Stimulated activated naive CD8-positive, alpha-beta T cell treated with anti-CD3 and anti-CD28 coated beads, Interleukin-15, amount 100 ng/mL, for 72 hours (primary cell): Measurements from ENCODE around the gene GOLPH3L.
A peak's percentile ranks its signal among the peaks of the same experiment; 100 is the strongest.
"Not testable (repeated sequence)": the region's sequence is repeated elsewhere in the genome, so short reads cannot be mapped to it uniquely, and the experiment has no call there.

Experiments
- ATAC-seq: fragments of 150-1000 bp; cut with Tn5 transposase; 2 replicates; pipeline ENCODE4 v1.10.0; 2021; ENCODE audit warnings: mild to moderate bottlenecking, moderate library complexity
- DNase-seq, 2 donors: peaks; one replicate each; pipeline ENCODE4 v3.0.0; 2021 to 2022
- H3K27ac Mint-ChIP-seq, 2 donors: one replicate each; pipeline ENCODE4 v1.8.0; 2022; ENCODE audit warnings: mild to moderate bottlenecking in 2 of 2, mixed read lengths in 2 of 2, moderate library complexity in 2 of 2
- H3K27me3 Mint-ChIP-seq: one replicate; pipeline ENCODE4 v1.8.0; 2022; ENCODE audit warnings: mixed read lengths
- H3K4me1 Mint-ChIP-seq: one replicate; pipeline ENCODE4 v1.8.0; 2022; ENCODE audit warnings: mild to moderate bottlenecking, mixed read lengths
- H3K4me3 Mint-ChIP-seq, 2 donors: one replicate each; pipeline ENCODE4 v1.8.0; 2022; ENCODE audit warnings: mild to moderate bottlenecking in 2 of 2, mixed read lengths in 2 of 2, moderate library complexity in 1 of 2
- H3K9me3 Mint-ChIP-seq, 2 donors: one replicate each; pipeline ENCODE4 v1.8.0; 2022; ENCODE audit warnings: mixed read lengths in 2 of 2

Gene GOLPH3L

DNA sequence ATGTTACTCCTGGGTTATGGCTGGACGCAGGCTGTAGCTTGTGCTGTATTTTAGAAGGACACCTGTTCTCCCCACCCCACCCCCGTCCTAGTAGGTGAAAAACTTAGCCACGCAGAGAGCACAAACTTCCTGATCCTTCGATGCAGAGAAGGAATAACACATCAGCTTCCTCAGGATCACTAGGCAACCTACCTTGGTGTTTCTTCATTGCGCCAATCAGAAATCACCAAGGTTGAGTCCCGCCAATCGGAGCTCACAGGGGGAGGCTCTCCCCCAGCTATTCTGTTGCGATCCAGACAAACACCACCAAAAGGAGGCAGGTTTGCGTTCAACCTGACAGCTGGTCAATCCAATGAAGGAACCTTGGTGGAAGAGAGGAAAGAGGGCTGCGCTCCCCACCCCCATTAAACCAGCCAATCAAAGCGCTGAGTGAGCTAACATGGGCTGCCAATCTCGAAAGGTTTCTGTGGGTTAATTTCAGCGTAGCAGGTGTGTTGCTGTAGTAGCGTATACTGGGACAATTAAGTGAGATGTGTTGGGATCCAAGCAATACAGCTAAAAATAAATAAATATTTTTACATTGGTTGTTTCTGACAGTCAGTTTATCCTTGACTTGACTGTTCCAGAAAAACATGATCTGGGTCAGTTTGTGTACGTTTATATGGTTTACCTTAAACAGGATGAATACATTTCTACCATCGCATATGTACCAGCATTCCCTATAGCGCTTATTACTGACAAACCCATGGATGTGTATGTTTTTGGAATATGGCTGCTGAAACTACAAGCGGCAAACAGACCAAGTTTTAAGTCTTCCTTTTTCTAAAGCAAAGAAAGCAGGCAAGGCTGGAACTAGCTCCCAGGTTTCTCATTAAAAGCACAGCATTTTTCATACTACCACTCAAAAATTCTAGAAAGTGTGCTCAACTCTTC is at the start of gene GOLPH3L:
Gene GOLPH3L (minus strand): TSS at position 160 of the 933 bp plus-strand sequence. CDS start 2,316 bp downstream, outside the sequence.
- Mint-ChIP-seq H3K27ac (peak within 1 kb of the TSS; percentile 90 to 98), H3K4me1 (peaks cover 27% of the 10 kb centered on the region), H3K27me3 (peaks cover 12% of the 10 kb centered on the region), H3K9me3 (no peaks in the 10 kb centered on the region), H3K4me3 (peak within 1 kb of the TSS; percentile 84 to 99)
- DNase-seq, result peak; percentile 87 to 94
- peak; percentile 100 for ATAC-seq

DNA sequence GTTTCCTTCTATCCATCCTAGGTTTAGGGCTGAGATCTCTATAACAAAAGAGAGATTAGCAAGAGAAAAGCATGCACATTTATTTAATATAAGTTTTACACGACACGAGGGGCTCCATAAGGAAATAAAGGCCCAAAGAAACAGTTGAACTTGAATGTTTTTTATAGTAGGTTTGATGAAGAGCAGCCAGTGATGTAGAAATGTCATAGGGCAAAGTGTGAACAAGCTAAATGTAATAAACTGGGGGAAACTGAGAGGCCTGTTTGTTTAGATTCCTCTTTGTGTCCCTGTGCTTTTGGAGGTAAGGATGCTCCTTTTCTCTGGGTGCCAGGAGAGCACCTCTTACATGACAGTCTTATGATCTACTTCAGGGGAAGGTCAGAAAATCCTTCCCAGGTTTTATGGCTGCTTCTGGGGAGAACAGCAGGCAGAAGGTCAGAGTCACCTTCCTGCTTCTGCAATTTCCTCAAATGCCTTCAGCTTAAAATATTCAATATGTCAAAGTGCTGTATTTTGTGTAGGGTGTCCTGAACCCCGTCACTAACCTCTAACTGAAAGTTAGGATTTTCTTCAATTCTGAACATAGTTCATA is 33.3 kb upstream of the GOLPH3L start:
- no peaks in the 10 kb centered on the region for H3K9me3 Mint-ChIP-seq
- peak overlapping the region in 1 of 2 donors; percentile 86 for H3K27ac Mint-ChIP-seq
- DNase-seq, result no peak

DNA sequence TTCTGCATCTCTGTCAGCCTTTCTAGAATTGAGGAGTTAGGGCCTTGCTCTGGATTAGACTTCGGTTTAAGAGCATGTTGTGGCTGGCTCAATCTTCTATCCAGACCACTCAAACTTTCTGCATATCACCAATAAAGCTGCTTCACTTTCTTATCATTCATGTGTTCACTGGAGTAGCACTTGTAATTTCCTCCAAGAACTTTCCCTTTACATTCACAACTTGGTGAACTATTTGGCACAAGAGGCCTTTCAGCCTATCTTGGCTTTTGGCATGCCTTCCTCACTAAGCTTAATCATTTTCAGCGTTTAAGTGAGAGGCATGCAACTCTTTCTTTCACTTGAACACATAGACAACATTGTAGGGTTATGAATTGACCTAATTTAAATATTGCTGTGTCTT is 27.4 kb upstream of the GOLPH3L start:
- no peaks in the 10 kb centered on the region for H3K27me3 Mint-ChIP-seq
- H3K9me3 Mint-ChIP-seq, result no peaks in the 10 kb centered on the region
- H3K4me1 Mint-ChIP-seq, result no peaks in the 10 kb centered on the region
- H3K4me3 Mint-ChIP-seq, result no peak overlapping the region
- no peak for DNase-seq
- ATAC-seq, result no peak
- H3K27ac Mint-ChIP-seq, result no peak overlapping the region

More for the DNA sequence above, 33.3 kb upstream of the GOLPH3L start:
- no peak for ATAC-seq
- H3K4me1 Mint-ChIP-seq, result no peaks in the 10 kb centered on the region
- no peak overlapping the region for H3K4me3 Mint-ChIP-seq
- H3K27me3 Mint-ChIP-seq, result no peaks in the 10 kb centered on the region

DNA sequence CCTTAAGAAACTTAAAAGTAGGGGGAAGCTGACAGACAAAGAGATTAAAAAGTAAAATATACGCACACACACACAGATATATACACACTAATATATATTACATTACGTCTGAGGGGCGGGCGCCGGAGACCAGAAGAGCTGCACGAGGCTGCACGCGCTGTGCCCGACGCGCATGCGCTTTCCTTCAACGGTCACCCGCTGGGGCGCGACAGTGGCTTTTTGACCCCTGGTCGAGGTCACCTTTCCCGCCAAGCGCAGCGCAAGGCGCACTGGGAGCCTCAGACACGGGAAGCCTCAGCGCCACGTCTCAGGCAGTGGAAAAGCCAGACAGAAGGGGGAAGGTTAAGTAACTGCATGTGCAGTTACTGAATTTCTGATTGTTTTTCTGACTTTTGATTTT is 23.7 kb upstream of the GOLPH3L start, which contains the start of gene HORMAD1:
Gene HORMAD1 (minus strand): TSS at position 193 of the 400 bp plus-strand sequence. CDS start 1,390 bp downstream, outside the sequence.
- Mint-ChIP-seq H3K27me3 (no peaks in the 10 kb centered on the region), H3K27ac (no peak within 1 kb of the TSS), H3K9me3 (no peaks in the 10 kb centered on the region), H3K4me1 (no peaks in the 10 kb centered on the region), H3K4me3 (no peak within 1 kb of the TSS)
- no peak for DNase-seq
- ATAC-seq, result no peak

DNA sequence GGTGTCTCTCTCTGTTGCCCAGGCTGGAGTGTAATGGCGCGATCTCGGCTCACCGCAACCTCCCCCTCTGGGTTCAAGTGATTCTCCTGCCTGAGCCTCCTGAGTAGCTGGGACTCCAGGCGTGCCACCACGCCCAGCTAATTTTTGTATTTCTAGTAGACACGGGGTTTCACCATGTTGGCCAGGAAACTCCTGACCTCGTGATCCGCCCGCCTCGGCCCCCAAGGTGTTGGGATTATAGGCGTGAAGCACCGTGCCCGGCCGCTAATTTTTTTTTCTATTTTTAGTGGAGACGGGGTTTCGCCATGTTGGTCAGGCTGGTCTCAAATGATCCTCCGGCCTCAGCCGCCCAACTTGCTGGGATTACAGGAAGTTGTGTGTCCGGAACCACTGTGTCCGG is 23.1 kb upstream of the GOLPH3L start:
- H3K4me3 Mint-ChIP-seq, result no peak overlapping the region
- H3K4me1 Mint-ChIP-seq, result no peaks in the 10 kb centered on the region
- no peak overlapping the region for H3K27ac Mint-ChIP-seq

DNA sequence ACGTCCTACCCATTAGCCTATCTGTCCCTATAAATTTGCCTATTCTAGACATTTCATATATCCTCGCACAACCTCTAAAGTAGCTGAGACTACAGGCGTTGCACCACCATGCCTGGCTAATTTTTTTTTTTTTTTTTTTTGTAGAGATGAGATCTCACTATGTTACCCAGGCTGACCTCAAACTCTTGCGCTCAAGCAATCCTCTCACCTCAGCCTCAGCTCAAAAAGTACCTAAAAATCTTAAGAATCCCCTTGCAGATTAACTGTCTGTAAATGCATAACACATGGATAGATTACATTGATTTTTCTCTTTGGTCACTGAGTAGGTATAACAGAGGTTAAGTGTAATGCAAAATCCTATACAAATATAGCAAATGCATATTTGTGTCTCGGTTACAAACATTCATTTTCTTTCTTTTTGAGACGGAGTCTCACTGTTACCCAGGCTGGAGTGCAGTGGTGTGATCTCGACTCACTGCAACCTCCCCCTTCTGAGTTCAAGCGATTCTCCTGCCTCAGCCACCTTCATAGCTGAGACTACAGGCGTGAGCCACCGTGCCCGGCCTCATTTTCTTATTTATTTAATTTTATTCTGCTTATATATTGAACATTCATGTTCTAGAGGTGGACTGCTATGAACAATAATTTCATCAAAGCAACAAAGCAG is 21.4 kb upstream of the GOLPH3L start:
- Mint-ChIP-seq H3K27me3 (no peaks in the 10 kb centered on the region), H3K9me3 (no peaks in the 10 kb centered on the region), H3K4me1 (no peaks in the 10 kb centered on the region), H3K4me3 (no peak overlapping the region), H3K27ac (no peak overlapping the region)
- ATAC-seq, result peak; percentile 31
- no peak for DNase-seq

More for the DNA sequence above, 23.1 kb upstream of the GOLPH3L start:
- no peaks in the 10 kb centered on the region for H3K9me3 Mint-ChIP-seq
- no peaks in the 10 kb centered on the region for H3K27me3 Mint-ChIP-seq
- DNase-seq (no peak), ATAC-seq (no peak)

DNA sequence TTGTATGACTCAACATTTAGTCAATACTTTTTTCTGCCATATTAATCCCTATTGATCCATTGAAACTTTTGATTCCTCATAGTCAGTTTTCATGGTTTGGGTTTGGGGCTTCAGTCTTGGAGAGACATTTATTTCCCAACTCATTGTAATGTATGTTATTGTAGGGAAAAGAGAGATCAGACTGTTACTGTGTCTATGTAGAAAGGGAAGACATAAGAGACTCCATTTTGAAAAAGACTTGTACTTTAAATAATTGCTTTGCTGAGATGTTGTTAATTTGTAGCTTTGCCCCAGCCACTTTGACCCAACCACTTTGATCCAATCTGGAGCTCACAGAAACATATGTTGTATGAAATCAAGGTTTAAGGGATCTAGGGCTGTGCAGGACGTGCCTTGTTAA is 12.1 kb upstream of the GOLPH3L start:
- not testable (repeated sequence) for H3K4me1 Mint-ChIP-seq, H3K4me3 Mint-ChIP-seq, H3K27ac Mint-ChIP-seq, H3K27me3 Mint-ChIP-seq, DNase-seq, H3K9me3 Mint-ChIP-seq, ATAC-seq

DNA sequence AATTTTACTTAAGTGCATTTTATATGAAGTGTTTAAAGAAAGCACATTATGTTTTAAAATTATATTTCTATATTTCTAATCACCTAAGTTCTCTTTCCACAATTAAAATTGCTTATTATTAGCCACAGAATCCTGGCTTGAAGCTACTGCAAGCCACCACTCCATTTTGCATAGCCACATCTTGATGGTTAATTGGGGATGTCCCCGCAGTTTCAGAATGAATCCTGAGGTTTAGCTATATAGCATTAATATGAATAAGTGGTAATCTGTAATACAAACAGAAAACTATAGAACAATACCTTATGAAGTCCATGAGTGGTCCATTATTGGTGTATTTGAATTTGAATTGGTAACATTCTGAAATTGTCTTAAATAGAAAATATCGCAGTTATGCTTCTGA is 11.6 kb upstream of the GOLPH3L start:
- Mint-ChIP-seq H3K4me1 (peaks cover 7% of the 10 kb centered on the region), H3K27me3 (peaks cover 8% of the 10 kb centered on the region), H3K4me3 (no peak overlapping the region), H3K9me3 (no peaks in the 10 kb centered on the region), H3K27ac (no peak overlapping the region)
- ATAC-seq, result peak; percentile 100
- DNase-seq, result peak; percentile 32 to 63

DNA sequence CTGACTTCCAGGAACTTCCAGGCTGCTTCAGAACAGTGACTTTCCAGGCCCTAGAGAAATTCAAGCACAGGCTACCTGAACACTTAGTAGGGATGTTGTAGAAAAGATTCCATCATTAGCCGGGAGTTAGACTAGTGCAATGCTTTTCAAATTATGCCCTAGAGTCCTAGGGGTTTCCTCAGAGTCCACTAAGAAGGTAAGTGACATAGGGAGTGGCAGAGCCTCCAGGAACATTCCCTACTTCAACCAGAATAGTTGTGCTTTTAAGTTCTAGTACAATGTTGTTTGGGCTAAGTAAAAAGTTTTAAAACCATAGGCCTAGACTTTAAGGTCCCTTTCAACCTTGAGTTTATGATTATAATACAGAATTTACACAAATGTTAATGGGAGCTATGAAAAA is 9.1 kb upstream of the GOLPH3L start:
- Mint-ChIP-seq H3K27ac (no peak overlapping the region), H3K27me3 (peaks cover 10% of the 10 kb centered on the region), H3K4me3 (no peak overlapping the region), H3K4me1 (peaks cover 7% of the 10 kb centered on the region), H3K9me3 (no peaks in the 10 kb centered on the region)
- no peak for DNase-seq
- ATAC-seq, result no peak

DNA sequence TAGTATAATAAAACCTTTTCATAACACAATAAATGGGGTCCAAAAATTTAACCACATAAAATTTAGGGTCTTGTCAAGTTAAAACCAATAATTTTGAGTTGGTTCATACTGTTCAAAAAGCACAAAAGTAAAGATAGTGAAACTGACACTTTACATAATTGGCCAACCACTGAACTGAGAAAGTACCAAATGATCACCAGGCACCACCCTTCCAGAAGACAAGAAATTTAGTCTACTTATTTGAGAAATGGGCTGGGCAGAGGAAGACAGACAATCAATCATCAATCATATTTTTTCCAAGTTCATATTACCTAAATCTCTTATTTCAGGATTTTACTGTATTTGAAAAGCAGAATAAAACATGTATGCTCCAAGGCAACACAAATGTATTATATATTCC is 6.5 kb upstream of the GOLPH3L start:
- H3K27me3 Mint-ChIP-seq, result peaks cover 20% of the 10 kb centered on the region
- DNase-seq (no peak), ATAC-seq (no peak)
- H3K4me3 Mint-ChIP-seq, result no peak overlapping the region
- H3K9me3 Mint-ChIP-seq, result no peaks in the 10 kb centered on the region
- no peak overlapping the region for H3K27ac Mint-ChIP-seq
- H3K4me1 Mint-ChIP-seq, result no peaks in the 10 kb centered on the region

DNA sequence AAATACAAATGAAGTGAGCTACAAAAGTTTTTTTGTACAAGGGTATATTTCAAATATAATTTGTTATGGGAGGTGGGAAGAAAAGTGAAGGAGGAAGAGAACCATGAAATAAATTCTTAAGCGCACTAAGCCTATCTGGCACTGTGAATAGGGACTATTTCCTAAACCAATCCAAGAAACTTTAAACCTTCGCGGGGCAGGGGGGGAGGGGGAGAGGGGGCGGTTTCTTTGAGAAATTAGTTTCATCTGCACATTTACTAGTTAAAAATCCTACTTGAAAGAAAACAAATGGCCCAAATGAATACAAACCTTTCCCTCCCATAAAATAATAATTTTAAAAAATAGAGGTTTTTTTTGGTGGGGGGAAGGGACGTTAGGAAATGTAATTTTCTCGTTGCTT is 364 bp downstream of the GOLPH3L start:
- Mint-ChIP-seq H3K4me1 (peaks cover 27% of the 10 kb centered on the region), H3K27ac (peak overlapping the region; percentile 90 to 98), H3K4me3 (peak overlapping the region; percentile 84 to 99), H3K9me3 (no peaks in the 10 kb centered on the region), H3K27me3 (peaks cover 12% of the 10 kb centered on the region)
- ATAC-seq (no peak), DNase-seq (no peak)

DNA sequence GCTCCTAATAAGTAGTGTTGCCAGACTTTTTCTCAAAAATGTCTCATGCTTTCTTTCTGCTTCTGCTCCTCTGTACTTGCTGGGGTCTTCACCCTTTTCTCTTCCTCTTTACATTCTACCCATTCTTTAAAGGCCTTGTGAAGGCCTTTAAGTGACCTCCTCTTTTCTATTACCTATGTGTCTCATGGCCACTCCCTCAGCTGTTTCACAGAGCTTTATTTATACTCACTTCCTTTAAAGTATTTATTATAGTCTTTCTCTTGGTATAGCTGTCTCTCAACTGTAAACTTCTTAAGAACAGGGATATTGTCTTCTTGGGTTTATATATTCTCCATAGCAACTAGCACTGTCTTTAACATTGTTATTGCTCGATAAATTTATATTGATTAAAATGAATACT is 792 bp downstream of the GOLPH3L start:
- H3K9me3 Mint-ChIP-seq, result no peaks in the 10 kb centered on the region
- H3K27ac Mint-ChIP-seq, result peak overlapping the region in 1 of 2 donors; percentile 95
- peak overlapping the region; percentile 76 to 99 for H3K4me3 Mint-ChIP-seq
- H3K27me3 Mint-ChIP-seq, result peaks cover 11% of the 10 kb centered on the region
- no peak for ATAC-seq
- peaks cover 27% of the 10 kb centered on the region for H3K4me1 Mint-ChIP-seq
- DNase-seq, result no peak

DNA sequence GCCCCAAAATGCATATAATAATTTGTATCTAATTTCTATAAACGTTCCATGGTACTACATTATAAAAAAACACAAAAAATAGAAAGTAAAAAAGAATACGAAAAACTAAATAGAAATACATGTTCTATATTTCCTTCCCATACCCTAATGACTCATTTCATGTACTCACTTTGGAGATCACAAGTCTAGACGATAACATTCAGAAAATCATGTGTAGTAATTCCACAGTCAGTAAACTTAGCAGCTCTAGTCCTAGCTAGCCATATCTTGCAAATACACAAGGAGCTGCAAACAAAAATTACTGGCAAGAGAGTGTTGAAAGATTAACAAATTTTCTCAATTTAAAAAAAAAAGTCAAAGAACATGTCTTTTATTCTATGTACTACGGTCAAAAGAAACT is 1.4 kb downstream of the GOLPH3L start:
- no peak for ATAC-seq
- Mint-ChIP-seq H3K9me3 (no peaks in the 10 kb centered on the region), H3K27ac (no peak overlapping the region), H3K27me3 (peaks cover 5% of the 10 kb centered on the region), H3K4me3 (peak overlapping the region; percentile 29 to 41), H3K4me1 (peaks cover 27% of the 10 kb centered on the region)
- DNase-seq, result no peak

DNA sequence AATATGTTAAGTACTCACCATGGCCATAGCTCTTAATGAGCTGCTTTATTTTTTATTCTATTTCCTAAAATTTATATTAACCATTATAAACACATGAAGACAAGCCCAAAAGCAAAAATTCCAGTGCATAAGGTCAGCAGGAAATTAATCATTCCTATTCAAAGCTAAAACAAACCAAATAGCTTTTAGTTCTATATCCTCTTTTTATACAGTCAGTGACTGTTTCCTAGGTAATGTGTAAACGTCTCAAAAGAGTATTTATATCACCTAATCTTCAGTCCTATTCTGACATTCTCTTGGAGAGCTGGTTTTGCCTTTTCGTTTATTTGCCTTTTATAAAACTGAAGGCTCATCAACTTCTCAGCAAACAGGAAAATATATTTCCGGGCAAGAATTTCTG is 4.2 kb downstream of the GOLPH3L start:
- Mint-ChIP-seq H3K4me1 (peaks cover 24% of the 10 kb centered on the region), H3K4me3 (no peak overlapping the region), H3K9me3 (no peaks in the 10 kb centered on the region), H3K27ac (no peak overlapping the region), H3K27me3 (no peaks in the 10 kb centered on the region)
- no peak for ATAC-seq
- no peak for DNase-seq

DNA sequence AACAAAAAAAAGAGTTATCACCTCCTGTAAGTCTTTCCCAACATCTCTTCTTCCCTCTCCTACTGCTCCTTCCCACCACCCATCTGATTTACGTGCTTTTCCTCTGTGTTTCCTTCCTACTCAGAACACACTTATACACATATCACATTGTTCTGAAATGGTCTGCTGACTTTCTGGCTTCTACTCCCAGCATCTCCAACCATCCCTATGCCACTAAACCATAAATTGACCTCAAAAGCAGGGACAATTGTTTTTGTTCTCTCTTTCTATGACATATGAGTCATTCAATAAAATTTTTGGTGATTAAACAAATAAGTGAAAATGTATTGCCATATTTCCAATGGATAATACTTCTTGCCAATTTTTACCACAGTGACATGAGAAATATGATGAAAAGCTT is 8.2 kb downstream of the GOLPH3L start:
- no peaks in the 10 kb centered on the region for H3K27me3 Mint-ChIP-seq
- ATAC-seq (no peak), DNase-seq (no peak)
- no peak overlapping the region for H3K4me3 Mint-ChIP-seq
- H3K27ac Mint-ChIP-seq, result no peak overlapping the region
- no peaks in the 10 kb centered on the region for H3K9me3 Mint-ChIP-seq
- peaks cover 9% of the 10 kb centered on the region for H3K4me1 Mint-ChIP-seq

DNA sequence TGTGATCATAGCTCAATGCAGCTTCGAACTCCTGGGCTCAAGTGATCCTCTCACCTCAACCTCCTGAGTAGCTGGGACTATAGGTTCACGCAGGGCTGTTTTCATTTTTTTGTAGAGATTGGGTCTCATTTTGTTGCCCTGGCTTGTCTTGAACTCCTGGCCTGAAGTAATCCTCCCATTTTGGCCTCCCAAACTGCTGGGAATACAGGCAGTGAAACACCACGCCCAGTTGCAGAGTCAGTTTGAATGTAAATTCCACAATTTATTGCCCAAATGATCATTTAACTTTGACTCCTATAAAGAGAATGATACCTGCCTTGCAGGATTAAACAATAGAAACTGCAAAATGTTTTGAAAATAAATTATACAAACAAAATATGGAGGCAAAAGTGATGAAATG is 10.7 kb downstream of the GOLPH3L start:
- peaks cover 12% of the 10 kb centered on the region for H3K4me1 Mint-ChIP-seq
- ATAC-seq, result no peak
- peak overlapping the region in 1 of 2 donors; percentile 58 for H3K27ac Mint-ChIP-seq
- no peak overlapping the region for H3K4me3 Mint-ChIP-seq
- DNase-seq, result no peak
- no peaks in the 10 kb centered on the region for H3K27me3 Mint-ChIP-seq
- no peaks in the 10 kb centered on the region for H3K9me3 Mint-ChIP-seq
